GM12891 (cell line): Measurements from ENCODE around the gene POMP.

Source experiments
- DNase-seq: peaks from one replicate; pipeline ENCODE4 v3.0.0; 2011; ENCODE audit warnings: low spot score; ENCODE audit not compliant: insufficient read length
- FAIRE-seq: peaks from 2 replicates; lab custom pipeline; 2011; peaks lifted over from hg19 to GRCh38; lab: Jason Lieb, UNC
- PAX5 ChIP-seq: IDR thresholded peaks from 2 replicates; pipeline ENCODE4 v1.6.1; 2011; ENCODE audit warnings: low read length, moderate library complexity, mild to moderate bottlenecking; ENCODE audit not compliant: insufficient read depth, severe bottlenecking
- POLR2A ChIP-seq: IDR thresholded peaks from 2 replicates; pipeline ENCODE4 v1.6.1; 2011; ENCODE audit warnings: low read depth, low read length, control low read depth
- POLR2AphosphoS5 ChIP-seq: IDR thresholded peaks from 2 replicates; pipeline ENCODE4 v1.6.1; 2011; ENCODE audit warnings: low read depth, low read length, control low read depth
- POU2F2 ChIP-seq: IDR thresholded peaks from 2 replicates; pipeline ENCODE4 v1.6.1; 2011; ENCODE audit warnings: low read depth, mild to moderate bottlenecking, control low read depth, low read length, moderate library complexity
- SPI1 ChIP-seq: IDR thresholded peaks from 2 replicates; pipeline ENCODE4 v1.6.1; 2011; ENCODE audit warnings: low read depth, low read length, control low read depth
- TAF1 ChIP-seq: IDR thresholded peaks from 2 replicates; pipeline ENCODE4 v1.6.1; 2011; ENCODE audit warnings: low read depth, low read length, control low read depth

The POMP gene

DNA sequence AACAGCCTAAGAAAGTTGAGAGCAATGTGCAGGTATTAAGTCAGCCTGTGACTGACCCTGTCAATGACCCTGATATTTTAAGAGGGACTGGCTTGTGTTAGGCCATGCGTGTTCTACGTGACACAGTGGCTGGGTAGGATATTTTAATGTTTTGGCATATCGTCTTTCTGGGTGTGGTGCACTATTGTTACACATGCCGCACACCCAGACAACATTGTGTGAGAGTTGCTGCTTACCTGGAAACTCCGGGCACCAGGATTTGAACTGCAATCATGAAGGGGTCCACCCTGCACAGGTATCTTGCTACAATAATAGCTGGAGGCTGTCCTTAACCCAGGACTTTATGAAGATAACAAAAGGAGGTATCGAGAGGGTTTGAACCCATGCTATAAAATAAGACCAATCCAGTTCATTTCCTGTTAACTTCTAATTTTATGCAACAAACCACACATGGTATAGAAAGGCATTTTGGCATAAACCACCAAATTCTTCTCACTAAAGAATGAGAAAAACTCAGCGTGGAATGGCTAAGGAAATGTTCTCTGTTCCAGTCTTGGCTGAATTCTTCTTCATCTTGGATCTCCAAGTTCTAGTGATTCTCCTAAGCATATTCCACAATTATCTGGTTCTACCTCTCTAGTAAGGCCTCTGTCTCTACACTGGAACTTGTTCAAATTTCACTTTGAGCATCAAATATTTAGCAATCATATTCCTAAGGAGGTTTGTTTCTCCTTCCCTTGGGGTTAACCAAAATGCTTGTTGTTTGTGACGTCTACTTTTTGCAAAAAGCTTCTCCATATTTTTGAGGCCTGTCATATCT lies 38.7 kb upstream of the POMP start:
- TF ChIP-seq POLR2AphosphoS5: no peak
- no peak for TF ChIP-seq TAF1
- no peak for TF ChIP-seq POU2F2
- no peak for TF ChIP-seq SPI1
- TF ChIP-seq POLR2A: no peak
- TF ChIP-seq PAX5: no peak
- FAIRE-seq (no peak), DNase-seq (no peak)

DNA sequence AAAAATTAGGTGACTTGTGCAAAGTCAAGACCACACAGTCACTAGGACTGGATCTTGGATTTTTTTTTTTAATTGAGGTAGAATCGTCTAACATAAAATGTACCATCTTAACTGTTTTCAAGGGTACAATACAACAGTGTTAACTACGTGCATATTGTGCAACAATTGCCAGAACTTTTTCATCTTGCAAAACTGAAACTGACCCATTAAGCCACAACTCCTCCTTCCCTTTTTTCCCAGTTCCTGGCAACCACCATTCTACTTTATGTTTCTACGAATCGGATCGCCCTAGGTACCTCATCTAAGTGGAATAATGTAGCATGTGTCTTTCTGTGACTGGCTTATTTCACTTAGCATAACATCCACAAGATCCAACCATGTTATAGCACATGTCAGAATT lies 37.5 kb upstream of the POMP start:
- DNase-seq (no peak), FAIRE-seq (no peak)
- TF ChIP-seq POLR2AphosphoS5: no peak
- TF ChIP-seq SPI1: no peak
- TF ChIP-seq POLR2A: no peak
- no peak for TF ChIP-seq TAF1
- TF ChIP-seq PAX5: no peak
- no peak for TF ChIP-seq POU2F2

DNA sequence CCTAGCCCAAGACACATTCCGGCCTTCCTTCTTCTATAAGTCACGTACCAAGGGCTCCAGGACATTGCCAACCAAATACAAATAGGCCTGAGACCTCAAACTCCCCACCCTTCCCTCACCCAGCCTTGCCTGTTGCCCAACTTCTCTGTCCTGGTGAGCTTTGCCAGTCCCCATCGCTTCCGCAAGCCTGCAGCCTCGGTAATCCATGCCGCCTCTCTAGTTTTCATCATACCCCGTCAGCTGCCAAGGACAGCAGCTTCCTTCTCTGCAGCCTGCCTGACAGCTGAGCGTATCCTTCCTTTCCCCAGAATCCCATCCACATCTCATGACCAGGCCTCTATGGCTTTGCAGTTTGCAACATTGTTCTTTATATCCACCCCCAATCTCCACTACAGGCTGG lies 36.6 kb upstream of the POMP start:
- FAIRE-seq (no peak), DNase-seq (no peak)
- TF ChIP-seq POU2F2: no peak
- no peak for TF ChIP-seq PAX5
- TF ChIP-seq POLR2AphosphoS5: no peak
- no peak for TF ChIP-seq POLR2A
- no peak for TF ChIP-seq SPI1
- no peak for TF ChIP-seq TAF1

DNA sequence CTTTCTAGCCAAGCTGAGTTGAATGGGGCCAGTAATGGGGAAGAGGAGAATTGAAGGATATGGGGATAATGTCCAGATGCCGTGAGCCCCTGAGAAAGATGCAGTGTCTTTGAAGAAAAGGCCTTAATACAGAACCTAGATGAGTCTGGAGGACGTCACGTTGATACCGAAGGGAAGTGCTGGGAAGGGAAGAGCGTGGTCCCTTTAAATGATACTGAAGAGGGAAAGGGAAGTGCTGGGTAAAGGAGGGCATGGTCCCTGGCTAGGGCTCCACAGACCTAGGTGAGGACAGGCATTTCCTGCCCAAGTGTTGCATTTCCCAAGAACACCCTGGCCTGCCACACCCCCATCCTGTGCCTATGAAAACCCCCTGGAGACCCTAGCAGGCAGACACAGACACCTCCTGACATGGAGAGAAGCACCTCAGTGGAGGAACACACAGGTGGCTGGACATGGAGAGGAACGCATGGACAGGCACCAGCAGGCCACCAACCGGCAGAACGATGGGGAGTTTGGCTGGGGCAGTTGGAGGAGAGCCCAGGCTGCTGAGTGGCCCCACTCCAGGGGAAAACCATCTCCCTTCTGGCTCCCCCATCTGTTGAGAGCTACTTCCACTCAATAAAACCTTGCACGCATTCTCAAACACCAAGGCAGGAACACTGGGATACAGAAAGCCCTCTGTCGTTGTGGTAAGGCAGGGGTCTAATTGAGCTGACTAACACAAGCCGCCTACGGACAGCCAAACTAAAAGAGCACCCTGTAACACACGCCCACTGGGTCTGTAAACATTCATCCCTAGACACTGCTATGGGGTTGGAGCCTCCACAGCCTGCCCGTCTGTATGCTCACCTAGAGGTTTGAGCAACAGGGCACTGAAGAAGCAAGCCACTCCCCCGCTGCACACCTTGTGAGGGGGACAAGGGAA lies 34.9 kb upstream of the POMP start:
- DNase-seq: no peak
- TF ChIP-seq PAX5: no peak
- TF ChIP-seq POLR2A: no peak
- TF ChIP-seq POLR2AphosphoS5: no peak
- no peak for TF ChIP-seq POU2F2
- TF ChIP-seq SPI1: no peak
- TF ChIP-seq TAF1: no peak
- FAIRE-seq: no peak

DNA sequence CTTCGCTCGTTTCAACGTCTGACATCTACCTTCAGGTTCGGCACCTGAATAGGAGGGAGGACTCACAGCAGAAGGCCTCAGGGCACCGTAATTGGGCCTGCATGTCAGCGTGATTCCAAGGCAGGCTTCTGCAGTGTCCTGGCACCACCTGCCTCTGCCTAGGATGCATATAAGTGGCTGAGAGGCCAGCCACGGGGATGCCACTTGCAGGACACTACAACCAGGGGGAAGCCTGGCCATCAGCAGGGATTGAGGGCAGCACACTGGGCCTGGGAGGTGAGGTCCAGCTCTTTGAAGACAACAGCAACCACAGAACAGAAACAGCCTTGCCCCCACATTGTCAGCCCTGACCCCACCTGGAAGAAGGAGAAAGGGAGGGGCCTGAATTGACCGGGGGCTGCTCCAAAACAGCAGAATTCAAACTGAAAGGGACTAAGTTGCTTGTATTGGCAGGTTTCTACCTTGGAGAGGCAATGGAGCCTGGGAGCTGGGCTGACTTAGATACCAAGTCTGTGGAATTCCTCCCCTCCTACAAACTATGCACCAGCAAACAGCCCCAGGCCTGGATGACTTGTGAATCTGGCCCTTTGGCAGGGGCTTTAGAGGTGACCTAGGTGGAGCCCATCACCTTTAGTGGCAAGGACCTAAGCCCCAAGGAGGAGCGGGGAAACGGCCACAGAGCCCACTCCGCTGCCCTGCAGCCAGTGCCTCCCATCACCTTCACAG lies 34.1 kb upstream of the POMP start:
- DNase-seq (no peak), FAIRE-seq (no peak)
- TF ChIP-seq POLR2A: no peak
- no peak for TF ChIP-seq POU2F2
- TF ChIP-seq PAX5: no peak
- TF ChIP-seq POLR2AphosphoS5: no peak
- no peak for TF ChIP-seq TAF1
- TF ChIP-seq SPI1: no peak

DNA sequence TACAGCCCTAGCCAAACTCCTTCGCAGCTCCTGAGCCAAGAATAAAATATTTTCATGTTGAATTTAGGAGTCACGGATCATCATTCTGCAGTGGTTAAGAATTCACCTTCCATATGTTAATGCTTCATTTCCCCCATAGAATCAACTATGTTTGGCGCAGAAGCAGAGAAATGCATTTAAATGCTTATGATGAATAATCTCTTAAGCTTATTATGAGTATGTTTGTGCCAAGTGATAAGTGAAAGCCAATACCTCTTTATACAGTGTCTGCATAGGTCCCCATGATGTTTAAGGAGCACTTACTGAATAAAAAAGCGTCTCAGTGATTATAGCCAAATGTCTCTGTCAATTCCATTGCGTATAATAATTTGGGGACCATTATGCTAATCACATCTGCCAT lies 32.7 kb upstream of the POMP start:
- no peak for FAIRE-seq
- TF ChIP-seq PAX5 (no peak), POU2F2 (no peak), POLR2AphosphoS5 (no peak), TAF1 (no peak), POLR2A (no peak), SPI1 (no peak)
- no peak for DNase-seq

DNA sequence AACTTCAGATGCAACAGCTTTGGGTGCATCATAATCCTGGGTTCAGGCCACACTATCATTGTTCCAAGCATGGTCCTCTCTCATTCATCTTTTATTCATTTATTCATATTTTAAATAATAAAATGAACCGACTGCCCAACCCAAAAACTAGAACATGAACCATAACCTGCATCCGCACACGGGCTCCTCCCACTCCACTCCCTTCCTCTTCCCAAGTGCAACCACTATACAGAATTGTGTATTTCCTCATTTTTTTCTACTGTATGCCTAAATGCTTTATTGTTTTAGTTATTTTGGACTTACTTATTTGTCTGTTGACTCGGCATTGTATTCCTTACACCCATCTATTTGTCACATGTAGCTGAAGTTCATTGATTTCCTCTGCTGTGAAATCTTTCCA lies 30.7 kb upstream of the POMP start:
- TF ChIP-seq POU2F2 (no peak), POLR2AphosphoS5 (no peak), PAX5 (no peak), SPI1 (no peak)
- DNase-seq (no peak), FAIRE-seq (no peak)

DNA sequence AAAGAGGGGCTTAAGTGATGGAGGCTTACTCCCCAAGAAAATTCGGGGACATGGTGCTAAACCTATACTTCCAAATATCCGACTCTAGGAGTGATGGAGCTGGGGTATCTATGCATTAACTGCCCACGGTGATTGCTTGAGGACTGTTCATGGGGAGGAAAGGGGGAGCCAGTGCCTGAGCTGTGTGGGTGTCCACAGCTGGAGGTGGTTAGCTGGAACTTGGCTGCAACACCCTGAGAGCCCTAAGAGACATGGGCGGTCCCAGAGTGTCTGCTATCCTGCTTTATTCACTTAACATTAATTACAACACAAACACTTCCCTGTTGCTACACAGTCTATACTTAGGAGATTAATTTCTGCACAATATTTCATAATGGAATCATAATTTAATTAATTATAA lies 28.1 kb upstream of the POMP start:
- no peak for TF ChIP-seq TAF1
- no peak for TF ChIP-seq POLR2AphosphoS5
- no peak for TF ChIP-seq SPI1
- TF ChIP-seq PAX5: no peak
- no peak for TF ChIP-seq POLR2A
- no peak for TF ChIP-seq POU2F2
- FAIRE-seq (no peak), DNase-seq (no peak)

DNA sequence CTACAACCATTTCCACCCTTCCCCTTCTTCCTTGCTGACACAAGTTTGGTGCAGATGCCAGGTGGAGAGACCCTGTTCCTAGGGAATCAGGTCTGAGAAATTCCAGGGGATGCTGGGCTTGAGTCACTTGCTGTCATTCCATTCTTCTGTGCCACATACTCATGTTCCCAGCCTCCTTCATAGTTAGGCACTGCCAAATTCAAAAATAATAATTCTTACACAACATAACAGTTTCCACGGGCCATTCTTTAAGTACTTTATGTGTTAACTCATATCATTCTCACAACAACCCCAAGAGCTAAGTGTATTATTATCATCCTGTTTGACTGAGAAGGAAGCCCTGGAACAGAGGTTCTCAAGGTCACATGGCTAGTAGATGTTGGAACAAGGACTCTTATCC lies 27.1 kb upstream of the POMP start:
- TF ChIP-seq POLR2A (no peak), POLR2AphosphoS5 (no peak), TAF1 (no peak)
- FAIRE-seq (no peak), DNase-seq (no peak)
